IMR-90 (cell line): ENCODE results near the gene COLEC12. TPM values are rescaled to one million over a fixed set of nuclear protein-coding genes. Genes with fewer than 3 reads are reported as not detected.

Experiments used
- ATAC-seq: fragments of 200-7000 bp; cut with Tn5 transposase; 2 replicates; pipeline ENCODE4 v1.9.1; 2020; ENCODE audit warnings: low read depth, mild to moderate bottlenecking, moderate library complexity
- BruUV-seq: library from RNA; stranded (reverse); fragments of 400-500 nt; replicated peaks from 2 replicates; lab custom pipeline; 2021; lab: Mats Ljungman, UMichigan
- CTCF ChIA-PET: fragments of 300-600 bp; formaldehyde crosslinking; extraction: SDS; loops from one replicate; lab custom pipeline; 2021; ENCODE audit warnings: antibody characterized with exemption; lab: Yijun Ruan, JAX
- POLR2A ChIA-PET: fragments of 300-600 bp; sonication (Branson Sonifier 250); formaldehyde crosslinking; loops from one replicate; lab custom pipeline; 2022; ENCODE audit warnings: antibody characterized with exemption; ENCODE audit not compliant: unreplicated experiment; lab: Charles Lee
- DNase-seq: peaks from one replicate; pipeline ENCODE4 v3.0.0; 2013
- H2AFZ ChIP-seq: replicated peaks from 2 replicates; pipeline ENCODE3; 2013; ENCODE audit warnings: low read length, mild to moderate bottlenecking; ENCODE audit not compliant: poor library complexity
- H2AK5ac ChIP-seq: 2 replicates; pipeline ENCODE4 v1.6.1; 2013; ENCODE audit warnings: low read depth, low read length, inconsistent platforms
- H2AK9ac ChIP-seq: replicated peaks from 2 replicates; pipeline ENCODE3; 2013; ENCODE audit warnings: mild to moderate bottlenecking, low read depth, low read length, moderate library complexity; ENCODE audit not compliant: poor library complexity
- H2BK120ac ChIP-seq: 2 replicates; pipeline ENCODE4 v1.6.1; 2013; ENCODE audit warnings: low read depth, low read length, inconsistent platforms
- H2BK15ac ChIP-seq: 3 replicates; pipeline ENCODE4 v1.6.1; 2013; ENCODE audit warnings: low read depth, low read length, inconsistent platforms
- H2BK20ac ChIP-seq: 2 replicates; pipeline ENCODE4 v1.6.1; 2013; ENCODE audit warnings: low read depth, mild to moderate bottlenecking, inconsistent platforms, low read length, moderate library complexity
- H2BK5ac ChIP-seq: 2 replicates; pipeline ENCODE4 v1.6.1; 2013; ENCODE audit warnings: mild to moderate bottlenecking, low read depth, low read length, inconsistent platforms; ENCODE audit not compliant: poor library complexity, severe bottlenecking
- H3K14ac ChIP-seq: replicated peaks from 2 replicates; pipeline ENCODE4 v1.6.1; 2013; ENCODE audit warnings: low read depth, low read length, inconsistent platforms
- H3K18ac ChIP-seq: 2 replicates; pipeline ENCODE4 v1.6.1; 2013; ENCODE audit warnings: low read depth, low read length, control low read depth
- H3K23ac ChIP-seq: 2 replicates; pipeline ENCODE4 v1.6.1; 2013; ENCODE audit warnings: low read depth, low read length, inconsistent platforms
- H3K27ac ChIP-seq: 2 replicates; pipeline ENCODE4 v1.5.1; 2013; ENCODE audit warnings: mild to moderate bottlenecking, control low read depth, low read length; ENCODE audit not compliant: insufficient read depth
- H3K27me3 ChIP-seq: 2 replicates; pipeline ENCODE4 v1.6.1; 2013; ENCODE audit warnings: low read length; ENCODE audit not compliant: control insufficient read depth, insufficient read depth
- H3K36me3 ChIP-seq: 2 replicates; pipeline ENCODE4 v1.6.1; 2013; ENCODE audit warnings: low read length, mixed read lengths; ENCODE audit not compliant: control insufficient read depth, insufficient read depth
- H3K4ac ChIP-seq: 2 replicates; pipeline ENCODE4 v1.6.1; 2013; ENCODE audit warnings: low read depth, low read length, inconsistent platforms
- H3K4me1 ChIP-seq: 2 replicates; pipeline ENCODE4 v1.6.1; 2013; ENCODE audit warnings: low read length, mixed read lengths; ENCODE audit not compliant: control insufficient read depth, insufficient read depth
- H3K4me2 ChIP-seq: 2 replicates; pipeline ENCODE4 v1.6.1; 2013; ENCODE audit warnings: low read depth, mild to moderate bottlenecking, control low read depth, low read length, moderate library complexity
- H3K4me3 ChIP-seq: 2 replicates; pipeline ENCODE4 v1.5.1; 2013; ENCODE audit warnings: low read depth, mild to moderate bottlenecking, control low read depth, low read length, moderate library complexity; ENCODE audit not compliant: insufficient read depth
- H3K56ac ChIP-seq: 2 replicates; pipeline ENCODE4 v1.6.1; 2013; ENCODE audit warnings: low read length, inconsistent platforms; ENCODE audit not compliant: insufficient read depth; ENCODE audit errors: extremely low read depth
- H3K79me1 ChIP-seq, 2 experiments: 2 replicates each; pipeline ENCODE4 v1.6.1; 2013; ENCODE audit warnings: low read length in 2 of 2, inconsistent platforms in 1 of 2, low read depth in 1 of 2
- H3K9ac ChIP-seq: 2 replicates; pipeline ENCODE4 v1.6.1; 2013; ENCODE audit warnings: low read depth, low read length, control low read depth
- H3K9me1 ChIP-seq: 2 replicates; pipeline ENCODE4 v1.6.1; 2013; ENCODE audit warnings: low read length, inconsistent platforms; ENCODE audit not compliant: insufficient read depth
- H3K9me3 ChIP-seq: 2 replicates; pipeline ENCODE4 v1.6.1; 2013; ENCODE audit warnings: low read length; ENCODE audit not compliant: control insufficient read depth, insufficient read depth
- H4K20me1 ChIP-seq: 2 replicates; pipeline ENCODE4 v1.6.1; 2013; ENCODE audit warnings: low read length, inconsistent platforms; ENCODE audit not compliant: insufficient read depth
- H4K5ac ChIP-seq: 2 replicates; pipeline ENCODE4 v1.6.1; 2013; ENCODE audit warnings: mild to moderate bottlenecking, low read depth, low read length, control low read depth
- H4K8ac ChIP-seq, 2 experiments: 2 replicates each; pipeline ENCODE4 v1.6.1; 2013; ENCODE audit warnings: low read depth in 2 of 2, low read length in 2 of 2, control low read depth in 1 of 2, inconsistent platforms in 1 of 2
- H4K91ac ChIP-seq: 2 replicates; pipeline ENCODE4 v1.6.1; 2013; ENCODE audit warnings: low read depth, low read length, inconsistent platforms; ENCODE audit not compliant: insufficient read depth
- BHLHE40 ChIP-seq: fragments of 150-350 bp; IDR thresholded peaks from 2 replicates; pipeline ENCODE4 v1.6.1; 2016; ENCODE audit warnings: mild to moderate bottlenecking, low read depth, low read length
- CEBPB ChIP-seq: IDR thresholded peaks from 2 replicates; pipeline ENCODE4 v1.6.1; 2012; ENCODE audit warnings: low read depth, low read length, improper control_type of control experiment
- CHD1 ChIP-seq: IDR thresholded peaks from 2 replicates; pipeline ENCODE4 v1.6.1; 2012; ENCODE audit warnings: low read depth, low read length, improper control_type of control experiment
- FOS ChIP-seq: fragments of 150-350 bp; IDR thresholded peaks from 2 replicates; pipeline ENCODE4 v1.6.1; 2016; ENCODE audit warnings: low read depth, low read length
- MAFK ChIP-seq: IDR thresholded peaks from 2 replicates; pipeline ENCODE4 v1.6.1; 2012; ENCODE audit warnings: low read depth, low read length, improper control_type of control experiment
- MAZ ChIP-seq: IDR thresholded peaks from 2 replicates; pipeline ENCODE4 v1.6.1; 2012; ENCODE audit warnings: low read depth, mild to moderate bottlenecking, low read length, improper control_type of control experiment, moderate library complexity, borderline replicate concordance
- MXI1 ChIP-seq: IDR thresholded peaks from 2 replicates; pipeline ENCODE4 v1.6.1; 2012; ENCODE audit warnings: low read depth, mild to moderate bottlenecking, low read length, moderate library complexity, borderline replicate concordance
- NFE2L2 ChIP-seq: fragments of 150-350 bp; IDR thresholded peaks from 2 replicates; pipeline ENCODE4 v1.6.1; 2016; ENCODE audit warnings: low read depth, mild to moderate bottlenecking, low read length
- RAD21 ChIP-seq: IDR thresholded peaks from 2 replicates; pipeline ENCODE4 v1.6.1; 2012; ENCODE audit warnings: low read length, improper control_type of control experiment
- RCOR1 ChIP-seq: IDR thresholded peaks from 2 replicates; pipeline ENCODE4 v1.6.1; 2012; ENCODE audit warnings: mild to moderate bottlenecking, low read length, improper control_type of control experiment; ENCODE audit not compliant: insufficient replicate concordance
- RFX5 ChIP-seq: IDR thresholded peaks from 2 replicates; pipeline ENCODE4 v1.8.0; 2012; ENCODE audit warnings: low read depth, mild to moderate bottlenecking, low read length, moderate library complexity
- SMC3 ChIP-seq: fragments of 150-350 bp; IDR thresholded peaks from 2 replicates; pipeline ENCODE4 v1.6.1; 2016; ENCODE audit warnings: low read depth, mild to moderate bottlenecking, antibody characterized with exemption, low read length, moderate library complexity
- WGBS, 2 experiments: methylation state at CpG; one replicate each; pipeline versions ENCODE4 v1.1.5 to v1.1.7; 2013; ENCODE audit warnings: missing lambda C conversion rate in 2 of 2; ENCODE audit not compliant: insufficient read length in 1 of 2; ENCODE audit errors: extremely low coverage in 2 of 2; 5-methylcytosine and 5-hydroxymethylcytosine counted together
- dilution Hi-C: fragments of 300-500 bp; cut with HindIII; formaldehyde crosslinking; loops from one replicate; pipeline ENCODE4 v1.14.3; 2018; ENCODE audit warnings: low sequenced_read_pairs; ENCODE audit not compliant: unreplicated experiment
- in situ Hi-C: fragments of 300-500 bp; cut with MboI; formaldehyde crosslinking; loops from 3 replicates; pipeline ENCODE4 v1.14.3; 2019; ENCODE audit warnings: low sequenced_read_pairs, inconsistent platforms, mixed read lengths
- intact Hi-C: fragments of 100-400 bp; cut with micrococcal nuclease; formaldehyde crosslinking; loops from 2 replicates; pipeline ENCODE4 v1.10.0; 2022
- polyA plus RNA-seq, 3 experiments: library from polyadenylated mRNA; depleted of rRNA; stranded (reverse); fragments of >200 nt; gene quantifications; 2 replicates each; pipeline ENCODE4 v1.2.3, GENCODE V29; 2012; ENCODE audit warnings: low replicate concordance in 1 of 3
- total RNA-seq: library from RNA; depleted of rRNA; stranded (reverse); fragments of >200 nt; gene quantifications from 2 replicates; pipeline ENCODE4 v1.2.3, GENCODE V29; 2012
- TF ChIP-seq, protein P1 (sequence below): fragments of 150-350 bp; IDR thresholded peaks from 2 replicates; pipeline ENCODE4 v1.6.1; 2017; ENCODE audit warnings: mild to moderate bottlenecking, antibody characterized with exemption, low read length, low read depth
- TF ChIP-seq, protein P2 (sequence below): conservative IDR thresholded peaks from 2 replicates; pipeline ENCODE4 v1.5.1; 2012; ENCODE audit warnings: mild to moderate bottlenecking, low read depth, low read length, improper control_type of control experiment
- TF ChIP-seq, protein P3 (sequence below): fragments of 150-350 bp; IDR thresholded peaks from 2 replicates; pipeline ENCODE4 v1.6.1; 2016; ENCODE audit warnings: low read depth, mild to moderate bottlenecking, low read length, moderate library complexity, borderline replicate concordance

COLEC12 gene
- total and polyA plus RNA-seq, 2 of the 4 experiments (the other 2 are of a cell fraction), result 1.0 to 2.3 TPM

DNA sequence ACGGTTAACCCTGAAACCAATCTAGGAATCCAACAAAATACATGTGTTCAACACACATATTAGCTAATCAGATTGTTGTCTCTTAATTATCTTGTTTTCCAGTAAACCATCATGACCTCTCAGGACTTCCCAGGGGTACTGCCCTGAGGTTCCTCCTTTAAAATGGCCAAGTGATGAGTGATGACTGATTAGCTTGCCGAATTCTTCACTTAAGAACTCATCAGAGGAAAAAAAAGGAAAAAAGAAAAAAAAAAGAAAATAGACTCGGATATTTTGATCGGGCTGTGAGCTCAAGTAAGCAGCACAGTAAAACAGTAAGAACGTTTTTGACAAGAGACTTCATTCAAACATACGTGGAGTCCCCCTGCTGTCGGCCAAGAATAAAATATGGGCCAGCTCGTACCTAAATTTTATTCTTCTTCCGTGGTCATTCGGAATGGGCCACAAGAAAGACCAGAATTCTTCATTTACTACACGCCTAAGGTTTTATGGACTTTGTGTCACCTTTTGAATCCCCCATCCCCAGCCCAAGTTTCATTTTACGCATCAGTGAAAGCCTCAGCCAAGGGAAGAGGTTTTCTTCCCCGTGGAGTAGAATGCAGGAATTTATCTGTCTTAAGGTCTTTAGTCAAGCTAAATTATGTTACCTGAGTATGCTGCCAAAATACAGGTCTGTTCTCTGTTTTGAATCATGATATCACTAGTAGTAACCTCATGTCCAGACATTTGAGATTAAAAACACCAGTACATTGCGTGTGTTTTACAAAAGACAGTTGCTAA, 40.5 kb downstream of the COLEC12 start:
- Histone ChIP-seq H3K14ac (no peak overlapping the region), H3K27me3 (peaks cover 4% of the 10 kb centered on the region; the same call in 1 of the 2 replicates), H3K4me1 (peaks cover 15% of the 10 kb centered on the region), H3K9me3 (no peaks in the 10 kb centered on the region), H3K9me1 (0 out of 2 replicates have a peak, but pooled peaks cover 3% of the 10 kb centered on the region), H3K79me1 (no peaks in the 10 kb centered on the region), H4K8ac (no peak overlapping the region), H3K9ac (no peak overlapping the region), H3K18ac (no peak overlapping the region), H2AK5ac (no peak overlapping the region), H4K20me1 (no peaks in the 10 kb centered on the region), H2BK120ac (no peak overlapping the region), H4K91ac (no peak overlapping the region), H3K23ac (no peak overlapping the region), H4K5ac (no peak overlapping the region), H3K56ac (no peak overlapping the region), H2BK5ac (no peak overlapping the region), H3K4me2 (no peak overlapping the region), H3K36me3 (no peaks in the 10 kb centered on the region), H3K4ac (no peak overlapping the region), H2AFZ (no peak overlapping the region), H3K27ac (no peak overlapping the region), H2BK20ac (no peak overlapping the region), H3K4me3 (no peak overlapping the region), H2BK15ac (no peak overlapping the region), H2AK9ac (no peak overlapping the region)
- in situ Hi-C loops, result no loop called here
- no peak for ATAC-seq
- no peak for DNase-seq
- WGBS, 2 experiments, result 87% methylated on average over 4 of the region's 14 CpGs; no CpG with 5 or more reads in 1 of the 2 experiments
- dilution Hi-C loops, result no loop called here
- intact Hi-C loops, result loop anchor here (5.0 kb wide), 1 partner anchor 157 kb away; no protein-coding TSS in a partner anchor
- CTCF ChIA-PET, result no interaction called here
- POLR2A ChIA-PET, result no interaction called here
- BruUV-seq, result no TSS peak
- TF ChIP-seq, protein P1, sequence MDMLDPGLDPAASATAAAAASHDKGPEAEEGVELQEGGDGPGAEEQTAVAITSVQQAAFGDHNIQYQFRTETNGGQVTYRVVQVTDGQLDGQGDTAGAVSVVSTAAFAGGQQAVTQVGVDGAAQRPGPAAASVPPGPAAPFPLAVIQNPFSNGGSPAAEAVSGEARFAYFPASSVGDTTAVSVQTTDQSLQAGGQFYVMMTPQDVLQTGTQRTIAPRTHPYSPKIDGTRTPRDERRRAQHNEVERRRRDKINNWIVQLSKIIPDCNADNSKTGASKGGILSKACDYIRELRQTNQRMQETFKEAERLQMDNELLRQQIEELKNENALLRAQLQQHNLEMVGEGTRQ, result no peak
- TF ChIP-seq CHD1 (no peak), SMC3 (no peak), MAFK (no peak), MXI1 (no peak), RAD21 (no peak), CEBPB (no peak), RFX5 (no peak), MAZ (no peak), NFE2L2 (no peak), BHLHE40 (no peak), FOS (no peak), RCOR1 (no peak)
- TF ChIP-seq, protein P2, sequence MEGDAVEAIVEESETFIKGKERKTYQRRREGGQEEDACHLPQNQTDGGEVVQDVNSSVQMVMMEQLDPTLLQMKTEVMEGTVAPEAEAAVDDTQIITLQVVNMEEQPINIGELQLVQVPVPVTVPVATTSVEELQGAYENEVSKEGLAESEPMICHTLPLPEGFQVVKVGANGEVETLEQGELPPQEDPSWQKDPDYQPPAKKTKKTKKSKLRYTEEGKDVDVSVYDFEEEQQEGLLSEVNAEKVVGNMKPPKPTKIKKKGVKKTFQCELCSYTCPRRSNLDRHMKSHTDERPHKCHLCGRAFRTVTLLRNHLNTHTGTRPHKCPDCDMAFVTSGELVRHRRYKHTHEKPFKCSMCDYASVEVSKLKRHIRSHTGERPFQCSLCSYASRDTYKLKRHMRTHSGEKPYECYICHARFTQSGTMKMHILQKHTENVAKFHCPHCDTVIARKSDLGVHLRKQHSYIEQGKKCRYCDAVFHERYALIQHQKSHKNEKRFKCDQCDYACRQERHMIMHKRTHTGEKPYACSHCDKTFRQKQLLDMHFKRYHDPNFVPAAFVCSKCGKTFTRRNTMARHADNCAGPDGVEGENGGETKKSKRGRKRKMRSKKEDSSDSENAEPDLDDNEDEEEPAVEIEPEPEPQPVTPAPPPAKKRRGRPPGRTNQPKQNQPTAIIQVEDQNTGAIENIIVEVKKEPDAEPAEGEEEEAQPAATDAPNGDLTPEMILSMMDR, result no peak
- TF ChIP-seq, protein P3, sequence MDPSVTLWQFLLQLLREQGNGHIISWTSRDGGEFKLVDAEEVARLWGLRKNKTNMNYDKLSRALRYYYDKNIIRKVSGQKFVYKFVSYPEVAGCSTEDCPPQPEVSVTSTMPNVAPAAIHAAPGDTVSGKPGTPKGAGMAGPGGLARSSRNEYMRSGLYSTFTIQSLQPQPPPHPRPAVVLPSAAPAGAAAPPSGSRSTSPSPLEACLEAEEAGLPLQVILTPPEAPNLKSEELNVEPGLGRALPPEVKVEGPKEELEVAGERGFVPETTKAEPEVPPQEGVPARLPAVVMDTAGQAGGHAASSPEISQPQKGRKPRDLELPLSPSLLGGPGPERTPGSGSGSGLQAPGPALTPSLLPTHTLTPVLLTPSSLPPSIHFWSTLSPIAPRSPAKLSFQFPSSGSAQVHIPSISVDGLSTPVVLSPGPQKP, result no peak
